HG02970 (cell line): Measurements from ENCODE around the gene MLLT10.
"Not testable (repeated sequence)": the region's sequence is repeated elsewhere in the genome, so short reads cannot be mapped to it uniquely, and the experiment has no call there.

Experiments
- ATAC-seq: cut with Tn5 transposase; IDR thresholded peaks from one replicate; pipeline ENCODE4 v1.9.1; 2021; ENCODE audit warnings: mild to moderate bottlenecking, moderate library complexity, moderate number of reproducible peaks; ENCODE audit not compliant: unreplicated experiment, low FRiP score

The MLLT10 gene

GRCh38 chr10:21681156-21681555 is 147.1 kb downstream of the MLLT10 start:
- no peak for ATAC-seq

DNA sequence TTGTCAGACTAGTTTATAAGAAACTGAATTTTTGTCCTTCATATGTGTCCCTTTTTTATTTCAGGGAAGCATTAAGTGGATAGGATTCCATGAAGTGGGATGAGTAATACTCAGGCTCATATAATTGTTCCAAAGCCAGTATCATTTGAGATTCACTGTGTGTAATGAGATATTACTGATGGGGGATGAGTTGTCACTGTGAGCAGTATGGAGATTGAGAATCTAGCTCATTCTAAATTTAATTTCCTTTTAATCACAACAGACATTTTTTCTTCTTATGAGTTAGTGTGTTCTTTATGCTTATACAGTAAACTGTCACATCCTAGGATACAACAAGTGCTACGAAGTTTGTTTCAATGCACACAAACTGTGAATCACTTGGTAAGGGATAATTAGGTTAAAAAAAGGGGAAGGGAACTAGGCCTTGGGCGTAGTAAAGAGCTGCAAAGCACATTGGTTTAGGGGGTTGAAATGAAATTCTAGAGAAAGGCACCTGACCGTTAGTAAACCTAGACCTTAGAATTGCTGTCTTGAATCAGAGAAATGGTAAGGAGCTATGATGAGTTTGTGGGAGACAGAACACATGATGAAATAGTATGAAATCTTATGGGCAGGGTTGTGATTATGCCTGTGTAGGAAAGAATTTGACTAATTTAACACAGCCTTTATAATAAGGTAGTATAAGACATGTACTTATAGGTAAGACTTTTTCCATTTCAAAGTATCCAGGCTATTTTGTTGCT is 153.4 kb downstream of the MLLT10 start:
- no peak for ATAC-seq

- ATAC-seq: no peak
Observed at GRCh38 chr10:21688009-21688332, 153.9 kb downstream of the MLLT10 start.

DNA sequence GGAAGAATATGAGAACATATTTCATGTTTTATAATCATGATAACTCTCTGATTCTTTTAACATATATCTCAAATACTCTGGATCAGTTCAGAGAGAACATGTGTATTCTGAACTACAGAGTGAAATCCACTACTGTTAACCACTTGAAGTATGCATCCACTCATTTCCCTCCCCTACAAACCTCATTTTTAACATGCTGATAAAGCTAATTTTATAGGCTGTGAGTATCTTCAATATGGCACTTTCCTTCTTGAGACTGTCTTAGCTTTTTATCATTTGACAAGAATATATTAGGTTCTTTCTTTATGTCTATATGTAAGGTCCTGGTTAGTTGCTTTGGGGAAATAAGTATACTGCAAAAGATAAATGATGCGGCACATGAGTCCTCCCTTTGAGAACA is 154.8 kb downstream of the MLLT10 start:
- ATAC-seq: no peak

GRCh38 chr10:21689881-21690280 is 155.8 kb downstream of the MLLT10 start:
- ATAC-seq: no peak

DNA sequence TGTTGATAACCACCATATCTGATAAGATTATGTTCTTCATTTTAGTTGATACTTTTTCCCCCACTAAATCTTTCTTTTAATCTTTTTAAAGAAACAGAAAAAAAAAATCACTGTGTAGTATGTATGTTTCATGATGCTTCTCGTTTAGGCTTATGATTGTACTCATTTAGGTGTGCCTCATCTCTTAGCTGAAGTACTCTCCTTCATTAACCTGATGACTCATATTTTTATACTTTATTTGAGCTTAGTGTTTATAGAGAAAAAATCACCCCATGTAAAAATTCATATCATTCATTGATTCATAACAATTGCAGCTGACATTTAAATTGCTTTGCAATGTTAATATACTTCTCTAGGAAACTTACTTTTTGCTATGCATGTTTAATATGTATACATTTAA is 158.9 kb downstream of the MLLT10 start:
- no peak for ATAC-seq

- ATAC-seq: no peak
Observed at GRCh38 chr10:21693418-21693817, 159.4 kb downstream of the MLLT10 start.

- ATAC-seq: no peak
Observed at GRCh38 chr10:21694631-21695030, 160.6 kb downstream of the MLLT10 start.

- no peak for ATAC-seq
Observed at GRCh38 chr10:21696302-21696701, 162.3 kb downstream of the MLLT10 start.

GRCh38 chr10:21699575-21699974 is 165.5 kb downstream of the MLLT10 start:
- ATAC-seq: no peak

DNA sequence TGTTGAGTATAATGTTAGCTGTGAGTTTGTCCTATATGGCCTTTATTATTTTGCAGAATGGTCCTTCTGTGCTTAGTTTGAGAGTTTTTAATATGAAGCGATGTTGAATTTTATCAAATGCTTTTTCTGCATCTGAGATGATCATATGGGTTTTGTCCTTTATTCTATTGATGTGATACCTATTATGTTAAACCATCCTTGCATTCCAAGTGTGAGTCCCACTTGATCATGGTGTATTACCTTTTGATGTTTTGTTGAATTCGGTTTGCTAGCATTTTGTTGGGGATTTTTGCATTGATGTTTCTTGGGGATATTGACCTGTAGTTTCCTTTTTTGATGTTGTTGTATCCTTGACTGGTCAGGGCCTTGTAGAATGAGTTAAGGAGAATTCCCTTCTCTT is 166.4 kb downstream of the MLLT10 start:
- ATAC-seq: no peak

DNA sequence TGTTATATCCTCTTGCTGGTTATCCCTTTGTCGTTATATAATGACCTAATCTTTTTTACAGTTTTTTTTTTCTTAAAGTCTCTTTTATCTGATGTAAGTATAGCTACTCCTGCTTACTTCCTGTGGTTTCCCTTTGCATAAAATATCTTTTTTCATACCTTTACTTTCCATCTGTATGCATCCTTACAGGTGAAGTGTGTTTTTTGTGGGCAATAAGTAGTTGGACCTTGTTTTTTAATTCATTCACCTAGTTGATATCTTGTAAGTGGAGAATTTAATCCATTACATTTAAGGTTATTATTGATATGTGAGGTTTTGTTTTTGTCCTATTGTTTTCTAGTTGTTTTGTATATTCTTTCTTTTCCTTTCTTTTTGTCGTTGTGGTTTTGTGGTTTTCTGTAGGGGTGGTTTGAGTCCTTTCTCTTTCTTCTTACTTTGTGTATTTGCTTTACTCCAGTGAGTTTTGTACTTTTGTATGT is 168.6 kb downstream of the MLLT10 start:
- ATAC-seq: no peak

- ATAC-seq: no peak
Observed at GRCh38 chr10:21705142-21705827, 171.3 kb downstream of the MLLT10 start.

- no peak for ATAC-seq
Observed at GRCh38 chr10:21705828-21706176, 171.8 kb downstream of the MLLT10 start.

GRCh38 chr10:21707498-21707897 is 173.5 kb downstream of the MLLT10 start:
- no peak for ATAC-seq

GRCh38 chr10:21712975-21713374 is 178.9 kb downstream of the MLLT10 start:
- ATAC-seq: no peak

DNA sequence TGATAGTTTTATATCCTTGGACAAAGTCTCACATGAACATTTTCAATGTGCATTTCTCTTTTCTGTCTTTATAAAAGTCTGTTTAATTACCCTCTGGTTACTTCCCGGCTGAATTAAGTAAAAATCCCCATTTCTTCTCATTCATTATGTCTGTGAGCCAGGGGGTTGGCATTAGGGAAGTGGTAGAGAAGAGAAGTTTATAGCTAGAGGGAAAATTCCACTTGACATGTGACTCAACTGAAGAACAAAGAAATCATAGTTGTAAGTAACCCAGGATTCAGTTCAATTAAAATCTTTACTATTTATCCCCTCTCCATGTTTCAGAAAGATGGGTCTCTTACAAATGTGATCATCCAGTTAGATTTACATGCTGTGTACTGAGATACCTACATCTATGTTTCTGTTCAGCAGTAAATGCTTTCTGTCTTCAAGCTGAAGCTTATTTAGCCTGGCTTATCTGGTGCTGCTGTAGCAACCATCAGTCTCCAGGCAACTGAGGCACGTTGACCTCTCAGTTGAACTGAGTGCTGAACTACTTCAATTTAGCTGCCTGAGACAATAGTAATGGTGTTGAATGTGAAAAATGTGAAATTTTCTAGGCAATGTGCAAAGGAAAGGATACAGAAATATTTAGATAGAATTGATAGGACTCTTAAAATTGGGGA is 181.6 kb downstream of the MLLT10 start:
- no peak for ATAC-seq

DNA sequence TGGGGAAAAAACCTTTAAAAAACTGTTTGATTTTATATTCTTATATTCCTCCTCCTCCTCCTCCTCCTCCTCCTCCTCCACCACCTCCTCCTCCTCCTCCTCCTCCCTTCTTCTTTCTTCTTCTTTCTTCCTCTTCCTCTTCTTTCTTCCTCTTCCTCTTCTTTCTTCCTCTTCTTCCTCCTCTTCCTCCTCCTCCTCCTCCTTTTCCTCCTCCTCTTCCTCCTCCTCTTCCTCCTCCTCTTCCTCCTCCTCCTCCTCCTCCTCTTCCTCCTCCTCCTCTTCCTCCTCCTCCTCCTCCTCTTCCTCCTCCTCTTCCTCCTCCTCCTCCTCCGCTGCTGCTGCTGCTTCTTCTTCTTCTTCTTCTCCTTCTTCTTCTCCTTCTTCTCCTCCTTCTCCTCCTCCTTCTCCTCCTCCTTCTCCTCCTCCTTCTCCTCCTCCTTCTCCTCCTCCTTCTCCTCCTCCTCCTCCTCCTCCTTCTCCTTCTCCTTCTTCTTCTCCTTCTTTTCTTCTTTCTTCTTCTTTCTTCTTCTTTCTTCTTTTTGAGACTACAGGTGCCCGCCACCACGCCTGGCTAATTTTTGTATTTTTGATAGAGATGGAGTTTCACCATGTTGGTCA is 183.5 kb downstream of the MLLT10 start:
- ATAC-seq: not testable (repeated sequence)

GRCh38 chr10:21719502-21719901 is 185.5 kb downstream of the MLLT10 start:
- ATAC-seq: no peak

DNA sequence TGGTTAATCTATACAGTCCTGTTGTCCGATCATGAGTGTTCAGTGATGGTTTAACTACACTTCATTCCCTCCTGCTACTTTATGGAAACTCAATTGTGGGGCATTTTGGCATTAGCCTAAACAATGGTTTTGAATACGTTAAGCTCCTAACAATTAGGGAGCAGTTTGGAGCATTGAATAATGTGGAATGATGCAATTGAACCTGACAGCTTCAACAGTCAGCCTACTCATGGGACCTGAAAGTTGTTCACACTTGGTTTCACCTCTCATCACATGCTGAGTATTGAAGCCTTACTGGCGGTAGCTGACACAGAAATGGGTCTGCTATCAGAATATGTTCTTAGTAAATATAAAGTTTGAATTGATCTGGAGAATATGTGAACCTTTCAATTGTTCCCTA is 186.1 kb downstream of the MLLT10 start:
- ATAC-seq: no peak

- ATAC-seq: no peak
Observed at GRCh38 chr10:21721000-21721665, 187.1 kb downstream of the MLLT10 start.
